GM19467 (cell line): ENCODE data around the gene F8.
"Not testable (repeated sequence)": the region's sequence is repeated elsewhere in the genome, so short reads cannot be mapped to it uniquely, and the experiment has no call there.

Source experiments
- ATAC-seq: cut with Tn5 transposase; IDR thresholded peaks from one replicate; pipeline ENCODE4 v1.9.1; 2021; ENCODE audit warnings: mild to moderate bottlenecking, moderate library complexity; ENCODE audit not compliant: unreplicated experiment

The F8 gene

GRCh38 chrX:154987940-154988339 is 34.6 kb downstream of the F8 start:
- ATAC-seq = no peak

DNA sequence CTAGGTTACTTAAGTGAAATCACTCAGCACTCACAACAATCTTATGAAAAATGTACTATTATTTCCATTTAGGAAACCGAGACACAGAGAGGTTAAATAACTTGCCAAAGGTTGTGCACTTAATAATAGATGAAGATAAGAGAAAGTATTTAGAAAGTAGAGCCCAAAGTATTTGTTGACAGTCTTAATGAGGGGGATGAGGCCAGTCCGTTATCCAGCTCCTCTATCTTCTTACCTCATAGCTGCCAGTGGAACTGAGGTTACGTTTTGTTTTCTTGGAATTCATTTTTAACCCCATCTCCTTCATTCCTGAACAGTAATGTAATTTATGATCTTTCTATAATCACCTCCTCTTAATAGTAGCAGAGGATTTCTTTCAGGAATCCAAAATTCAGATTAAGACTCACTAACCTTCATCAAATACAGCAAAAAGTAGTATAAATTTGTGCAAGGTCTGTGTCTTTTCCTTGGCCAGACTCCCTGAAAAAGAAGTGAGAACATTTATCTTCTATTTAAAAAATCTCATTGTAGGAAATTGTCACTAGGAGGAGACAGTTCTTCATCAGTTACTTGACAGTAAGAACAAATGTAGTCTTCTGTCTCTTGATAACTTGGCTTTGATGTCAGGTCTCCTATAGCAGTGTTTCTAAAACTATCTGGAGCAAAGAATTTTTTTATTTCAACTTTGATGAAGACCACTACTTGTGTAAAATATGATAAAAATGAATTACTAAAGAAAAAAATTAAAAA is 35.5 kb downstream of the F8 start:
- no peak for ATAC-seq

DNA sequence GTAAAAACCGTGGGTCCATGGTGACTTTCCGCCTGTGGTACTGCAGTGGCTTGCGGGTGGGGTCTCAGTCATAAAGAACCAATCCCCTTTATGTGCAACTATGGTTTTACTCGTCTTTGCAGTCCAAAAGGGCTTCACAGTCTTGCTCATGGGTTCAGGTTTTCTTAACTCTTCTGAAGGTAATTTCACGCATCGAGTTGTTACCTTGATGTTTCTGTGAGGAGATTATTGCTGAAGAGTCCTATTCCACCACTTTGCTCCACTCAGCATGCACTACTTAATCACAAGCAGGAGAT is 41.5 kb downstream of the F8 start:
- peak; percentile 22 for ATAC-seq

DNA sequence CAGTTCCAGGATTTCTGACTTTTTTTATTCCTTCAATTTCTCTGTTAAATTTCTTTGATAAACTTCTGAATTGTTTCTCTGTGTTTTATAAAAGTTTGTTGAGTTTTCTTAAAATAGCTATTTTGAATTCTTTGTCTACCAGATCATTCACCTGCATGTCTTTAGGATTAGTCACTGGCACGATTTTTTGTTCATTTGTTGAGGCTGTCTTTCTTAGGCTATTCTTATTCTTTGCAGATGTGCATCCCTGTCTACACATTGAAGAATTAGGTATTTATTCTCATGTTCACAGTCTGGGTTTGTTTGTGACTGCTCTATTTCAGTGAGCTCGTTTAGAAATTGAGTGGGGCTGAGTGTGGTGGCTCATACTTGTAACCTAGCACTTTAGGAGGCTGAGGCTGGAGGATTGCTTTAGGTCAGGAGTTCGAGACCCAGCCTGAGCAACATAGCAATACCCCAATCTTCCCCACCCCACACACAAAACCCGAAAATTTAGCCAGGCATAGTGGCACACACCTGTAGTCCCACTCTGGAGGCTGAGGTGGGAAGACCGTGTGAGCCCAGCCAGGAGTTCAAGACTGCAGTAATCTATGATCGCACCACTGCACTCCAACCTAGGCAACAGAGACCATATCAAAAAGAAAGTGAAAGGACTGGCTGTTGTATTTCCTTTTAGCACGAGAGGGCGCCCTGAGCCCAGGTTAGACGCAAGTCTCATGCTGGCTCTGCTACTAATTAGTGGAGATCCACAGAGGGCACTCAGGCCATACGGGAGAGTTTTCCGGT is 42.0 kb downstream of the F8 start:
- ATAC-seq = peak; percentile 99

DNA sequence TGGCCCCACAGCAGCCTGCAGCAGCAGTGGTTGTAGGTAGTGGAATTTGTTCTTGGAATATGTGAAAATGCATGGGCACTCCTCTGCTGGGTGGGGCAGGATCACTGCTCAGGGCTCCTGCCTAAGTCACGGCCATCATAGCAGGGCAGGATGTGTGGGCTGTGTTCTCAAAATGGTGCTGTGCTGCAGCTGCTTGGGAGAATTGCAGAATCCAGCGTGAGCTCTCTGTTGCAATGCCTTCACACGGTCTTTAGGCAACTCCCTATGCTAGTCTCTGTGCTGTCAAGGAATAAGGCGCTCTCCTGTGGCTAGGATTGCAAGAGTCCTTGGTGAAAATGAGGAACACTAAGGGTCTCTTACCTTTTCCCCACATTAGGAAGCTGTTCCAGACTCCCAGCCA is 42.9 kb downstream of the F8 start:
- no peak for ATAC-seq

- ATAC-seq = no peak
These were observed 54.2 kb downstream of the F8 start for GRCh38 chrX:154968353-154968752.

GRCh38 chrX:154967603-154968002 is 54.9 kb downstream of the F8 start:
- no peak for ATAC-seq

- no peak for ATAC-seq
These were observed 60.6 kb downstream of the F8 start for GRCh38 chrX:154961947-154962346.

GRCh38 chrX:154955799-154956198 is 66.7 kb downstream of the F8 start:
- not testable (repeated sequence) for ATAC-seq

- not testable (repeated sequence) for ATAC-seq
These were observed 83.3 kb downstream of the F8 start for GRCh38 chrX:154939265-154939664.

GRCh38 chrX:154924771-154925170 is 97.8 kb downstream of the F8 start:
- not testable (repeated sequence) for ATAC-seq

DNA sequence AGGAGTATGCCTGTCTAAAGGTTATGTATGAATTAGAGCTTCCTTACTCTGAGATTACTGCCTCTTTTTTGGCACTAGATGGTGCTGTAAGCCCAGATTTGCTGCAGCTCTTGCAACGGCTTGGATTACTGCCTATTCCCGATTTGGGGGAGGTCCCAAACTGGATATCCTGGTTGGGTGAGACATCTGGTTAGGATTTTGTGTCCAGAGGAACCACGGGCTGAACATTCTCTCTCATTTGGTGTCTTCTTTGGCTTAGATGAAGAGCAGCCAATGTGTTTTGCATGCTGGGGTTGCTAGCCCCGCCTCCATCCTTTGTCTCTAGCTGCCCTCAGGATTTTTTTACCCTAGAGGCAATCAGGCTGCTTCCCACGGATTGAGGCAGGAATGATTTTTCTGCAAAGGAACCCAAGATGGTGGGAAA is 104.5 kb downstream of the F8 start:
- peak; percentile 70 for ATAC-seq

- no peak for ATAC-seq
These were observed 108.5 kb downstream of the F8 start for GRCh38 chrX:154914052-154914451.

DNA sequence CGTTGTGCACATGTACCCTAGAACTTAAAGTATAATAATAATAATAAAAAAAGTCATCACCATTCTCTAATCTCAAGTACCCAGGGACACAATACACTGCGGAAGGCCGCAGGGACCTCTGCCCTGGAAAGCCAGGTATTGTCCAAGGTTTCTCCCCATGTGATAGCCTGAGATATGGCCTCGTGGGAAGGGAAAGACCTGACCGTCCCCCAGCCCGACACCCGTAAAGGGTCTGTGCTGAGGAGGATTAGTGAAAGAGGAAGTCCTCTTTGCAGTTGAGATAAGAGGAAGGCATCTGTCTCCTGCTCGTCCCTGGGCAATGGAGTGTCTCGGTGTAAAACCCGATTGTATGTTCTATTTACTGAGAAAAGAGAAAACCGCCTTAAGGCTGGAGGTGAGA is 112.0 kb downstream of the F8 start:
- not testable (repeated sequence) for ATAC-seq

DNA sequence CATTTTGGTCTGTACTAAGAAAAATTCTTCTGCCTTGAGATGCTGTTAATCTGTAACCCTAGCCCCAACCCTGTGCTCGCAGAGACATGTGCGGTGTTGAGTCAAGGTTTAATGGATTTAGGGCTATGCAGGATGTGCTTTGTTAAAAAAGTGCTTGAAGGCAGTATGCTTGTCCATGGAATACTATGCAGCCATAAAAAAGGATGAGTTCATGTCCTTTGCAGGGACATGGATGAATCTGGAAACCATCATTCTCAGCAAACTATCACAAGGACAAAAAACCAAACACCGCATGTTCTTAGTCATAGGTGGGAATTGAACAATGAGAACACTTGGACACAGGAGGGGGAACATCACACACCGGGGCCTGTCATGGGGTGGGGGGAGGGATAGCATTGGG is 112.5 kb downstream of the F8 start:
- not testable (repeated sequence) for ATAC-seq

- no peak for ATAC-seq
These were observed 113.7 kb downstream of the F8 start for GRCh38 chrX:154908821-154909220.

DNA sequence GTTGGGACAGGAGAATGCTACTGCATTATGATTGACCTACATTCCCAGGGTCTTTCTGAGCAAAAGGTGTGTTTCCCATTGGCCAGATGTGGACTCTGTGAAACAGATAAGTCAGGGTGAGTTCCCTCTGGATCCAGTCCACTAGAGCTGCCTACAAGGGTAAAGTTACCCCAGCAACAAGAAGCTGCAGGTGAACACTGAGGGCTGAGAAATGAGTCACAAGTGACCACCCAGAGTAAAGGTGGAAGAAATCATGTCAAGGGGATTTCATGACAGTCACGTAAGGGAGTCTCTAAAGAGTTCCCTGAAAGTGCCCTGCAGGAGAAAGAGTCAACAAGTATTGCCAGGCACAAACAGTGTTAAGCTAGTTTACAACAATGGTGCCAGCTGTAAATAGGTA is 120.1 kb downstream of the F8 start:
- no peak for ATAC-seq

- ATAC-seq = no peak
These were observed 122.2 kb downstream of the F8 start for GRCh38 chrX:154900323-154900722.

GRCh38 chrX:154892296-154892695 is 130.2 kb downstream of the F8 start:
- no peak for ATAC-seq

GRCh38 chrX:154890990-154891639 is 131.4 kb downstream of the F8 start:
- ATAC-seq = no peak

DNA sequence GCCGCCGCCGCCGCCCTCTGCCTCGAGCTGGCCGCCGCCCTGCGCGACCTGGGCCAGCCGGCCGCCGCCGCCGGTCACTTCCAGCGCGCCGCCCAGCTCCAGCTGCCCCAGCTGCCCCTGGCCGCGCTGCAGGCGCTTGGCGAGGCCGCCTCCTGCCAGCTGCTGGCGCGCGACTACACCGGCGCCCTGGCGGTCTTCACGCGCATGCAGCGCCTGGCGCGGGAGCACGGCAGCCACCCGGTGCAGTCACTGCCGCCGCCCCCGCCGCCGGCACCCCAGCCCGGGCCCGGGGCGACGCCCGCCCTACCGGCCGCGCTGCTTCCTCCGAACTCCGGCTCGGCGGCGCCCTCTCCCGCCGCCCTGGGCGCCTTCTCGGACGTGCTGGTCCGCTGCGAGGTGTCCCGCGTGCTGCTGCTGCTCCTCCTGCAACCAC is 135.7 kb downstream of the F8 start:
- ATAC-seq = peak; percentile 39
